ENCODE measurements around the gene MLLT3.

MLLT3 gene

GRCh38 chr9:20508242-20508641 is 114.1 kb downstream of the MLLT3 start:
- no peak for DNase-seq

GRCh38 chr9:20507431-20507830 is 114.9 kb downstream of the MLLT3 start:
- DNase-seq: no peak

- DNase-seq: no peak
Measured at GRCh38 chr9:20506099-20506900, 116.0 kb downstream of the MLLT3 start.

- DNase-seq: no peak
Measured at GRCh38 chr9:20505574-20505973, 116.7 kb downstream of the MLLT3 start.

- no peak for DNase-seq
Measured at GRCh38 chr9:20504930-20505329, 117.4 kb downstream of the MLLT3 start.

- no peak for DNase-seq
Measured at GRCh38 chr9:20500101-20500500, 122.2 kb downstream of the MLLT3 start.

- no peak for DNase-seq
Measured at GRCh38 chr9:20499013-20499412, 123.3 kb downstream of the MLLT3 start.

- DNase-seq: no peak
Measured at GRCh38 chr9:20496328-20496727, 126.0 kb downstream of the MLLT3 start.

- no peak for DNase-seq
Measured at GRCh38 chr9:20495098-20495497, 127.2 kb downstream of the MLLT3 start.

- no peak for DNase-seq
Measured at GRCh38 chr9:20494035-20494434, 128.3 kb downstream of the MLLT3 start.

- no peak for DNase-seq
Measured at GRCh38 chr9:20492772-20493171, 129.5 kb downstream of the MLLT3 start.

- no peak for DNase-seq
Measured at GRCh38 chr9:20491612-20492011, 130.7 kb downstream of the MLLT3 start.

GRCh38 chr9:20490246-20490834 is 132.0 kb downstream of the MLLT3 start:
- no peak for DNase-seq

- no peak for DNase-seq
Measured at GRCh38 chr9:20488691-20489090, 133.6 kb downstream of the MLLT3 start.

GRCh38 chr9:20486552-20486951 is 135.7 kb downstream of the MLLT3 start:
- DNase-seq: no peak

- no peak for DNase-seq
Measured at GRCh38 chr9:20481437-20481836, 140.9 kb downstream of the MLLT3 start.

- no peak for DNase-seq
Measured at GRCh38 chr9:20480249-20480648, 142.1 kb downstream of the MLLT3 start.

- no peak for DNase-seq
Measured at GRCh38 chr9:20479419-20480155, 142.7 kb downstream of the MLLT3 start.

- no peak for DNase-seq
Measured at GRCh38 chr9:20478786-20479185, 143.5 kb downstream of the MLLT3 start.

GRCh38 chr9:20477940-20478620 is 144.2 kb downstream of the MLLT3 start:
- DNase-seq: no peak

GRCh38 chr9:20476912-20477521 is 145.3 kb downstream of the MLLT3 start:
- DNase-seq: no peak

- DNase-seq: no peak
Measured at GRCh38 chr9:20474496-20474895, 147.8 kb downstream of the MLLT3 start.

- DNase-seq: no peak
Measured at GRCh38 chr9:20473515-20474013, 148.7 kb downstream of the MLLT3 start.

All from NCI-H1694 treated with DMSO at 0.1 percent for 48 hours (cell line).